ENCODE results near the gene EMC9. TPM values are rescaled to one million over a fixed set of nuclear protein-coding genes. Genes with fewer than 3 reads are reported as not detected.

Gene EMC9
- total RNA-seq, 2 donors from 2014 or later, result 38.0 to 56.5 TPM

DNA sequence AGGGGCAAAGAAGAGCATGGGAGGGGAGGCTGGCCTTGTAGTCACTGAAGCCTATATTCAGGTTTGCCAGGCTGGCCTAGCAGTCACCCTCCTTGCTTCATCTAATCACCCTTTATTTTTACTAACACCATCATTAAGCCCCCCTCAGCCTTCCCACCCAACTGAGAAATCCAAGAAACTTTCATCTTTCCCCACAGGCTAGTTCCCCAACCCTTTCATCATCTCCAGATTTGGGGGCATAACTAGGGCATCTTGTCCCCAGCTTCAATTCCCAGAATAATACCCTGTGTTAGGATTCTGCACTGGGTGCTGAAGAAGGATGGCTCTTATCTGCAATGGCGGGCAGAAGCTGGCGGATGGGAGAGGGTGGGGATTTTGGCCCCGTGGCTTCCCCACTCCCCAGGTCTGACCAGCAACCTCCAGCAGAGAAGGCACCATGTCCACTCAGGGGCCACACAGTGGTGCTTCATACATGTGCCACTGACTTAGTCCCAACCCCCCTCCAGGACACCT lies 40.4 kb downstream of the EMC9 start:
- Mint-ChIP-seq H3K36me3 (ENCODE audit: insufficient read depth in 2 of 2) (peaks cover 20 to 46% of the 10 kb centered on the region in 2 donors), H3K4me3 (no peak overlapping the region), H3K27me3 (ENCODE audit: low read depth) (no peaks in the 10 kb centered on the region), H3K4me1 (ENCODE audit: low read depth) (peaks cover 8% of the 10 kb centered on the region), H3K9me3 (no peaks in the 10 kb centered on the region), H3K27ac (peak overlapping the region; percentile 25)
- no peak for DNase-seq
- no peak for ATAC-seq (replicated peaks in 1 of 2)

DNA sequence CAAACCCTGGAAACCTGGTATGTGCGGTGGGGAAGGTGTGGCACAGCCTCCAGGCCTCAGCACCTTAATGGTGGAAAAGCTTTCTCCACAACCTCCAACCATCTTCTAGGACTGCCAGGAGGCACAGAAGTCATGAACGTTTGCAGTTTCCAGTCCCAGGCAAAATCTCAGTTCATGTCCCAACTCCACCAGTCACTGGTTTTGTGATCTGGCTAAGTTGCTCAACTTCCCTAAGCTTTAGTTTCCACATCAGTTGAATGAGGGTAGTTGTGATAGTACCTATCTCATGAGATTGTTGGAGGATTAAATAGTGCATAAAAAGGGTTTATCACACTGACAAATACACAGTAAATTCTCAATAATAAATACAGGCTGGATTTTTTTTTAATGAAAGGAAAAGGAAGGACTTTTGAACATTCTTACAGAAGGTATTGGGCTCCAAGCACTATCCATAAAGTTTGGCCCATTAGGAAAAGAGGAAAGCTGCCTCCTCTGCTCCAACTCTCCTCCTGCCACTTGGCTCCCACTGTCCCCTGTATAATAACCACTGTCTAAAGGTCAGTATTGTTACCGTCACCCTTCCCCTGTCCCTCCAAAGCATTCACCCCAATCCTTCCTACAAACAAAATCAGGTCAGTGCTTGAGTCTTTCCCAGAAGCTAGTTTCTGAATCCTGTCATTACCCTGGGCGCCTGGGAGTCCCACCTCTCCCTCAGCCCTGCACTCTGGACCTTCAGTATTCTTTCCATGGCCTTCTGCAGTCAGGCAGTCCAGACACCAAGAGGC lies 41.0 kb downstream of the EMC9 start:
- Mint-ChIP-seq H3K4me1 (ENCODE audit: low read depth) (peaks cover 13% of the 10 kb centered on the region), H3K4me3 (no peak overlapping the region), H3K27me3 (ENCODE audit: low read depth) (no peaks in the 10 kb centered on the region), H3K27ac (peak overlapping the region; percentile 25), H3K9me3 (no peaks in the 10 kb centered on the region), H3K36me3 (ENCODE audit: insufficient read depth in 2 of 2) (peaks cover 22 to 51% of the 10 kb centered on the region in 2 donors)
- no peak for ATAC-seq (replicated peaks in 1 of 2)
- DNase-seq, result no peak

DNA sequence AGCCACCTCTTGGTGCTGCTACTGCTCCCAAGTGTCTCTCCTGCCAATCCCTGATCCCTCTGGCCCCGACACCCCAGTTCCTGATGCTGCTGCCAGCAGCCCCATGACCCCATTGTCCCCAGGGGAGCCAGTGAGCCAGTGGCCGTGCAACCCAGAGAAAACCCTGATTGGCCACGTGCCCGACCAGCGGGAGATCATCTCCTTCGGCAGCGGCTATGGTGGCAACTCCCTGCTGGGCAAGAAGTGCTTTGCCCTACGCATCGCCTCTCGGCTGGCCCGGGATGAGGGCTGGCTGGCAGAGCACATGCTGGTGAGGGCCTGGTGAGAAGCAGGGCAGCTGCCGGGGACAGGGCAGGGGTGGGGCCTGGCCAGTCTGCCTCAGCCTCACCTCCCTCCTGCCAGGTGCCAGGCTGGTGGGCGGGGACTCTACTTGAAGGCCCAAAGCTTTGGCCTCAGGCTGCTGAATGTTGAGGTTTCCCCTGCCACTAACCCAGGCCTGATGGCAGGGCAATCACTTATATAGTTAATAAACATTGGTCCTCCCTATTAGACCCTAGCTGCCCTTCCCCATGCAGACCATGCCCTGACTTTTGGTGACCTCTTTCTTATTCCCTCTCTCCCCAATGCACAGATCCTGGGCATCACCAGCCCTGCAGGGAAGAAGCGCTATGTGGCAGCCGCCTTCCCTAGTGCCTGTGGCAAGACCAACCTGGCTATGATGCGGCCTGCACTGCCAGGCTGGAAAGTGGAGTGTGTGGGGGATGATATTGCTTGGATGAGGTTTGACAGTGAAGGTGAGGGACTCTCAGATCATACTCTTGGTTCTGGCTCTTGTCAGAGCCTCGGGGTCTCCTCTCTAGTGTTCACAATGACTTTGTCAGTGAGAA lies 42.2 kb downstream of the EMC9 start:
- H3K36me3 Mint-ChIP-seq (ENCODE audit: insufficient read depth in 2 of 2), result peaks cover 27 to 51% of the 10 kb centered on the region in 2 donors
- H3K27ac Mint-ChIP-seq, result no peak overlapping the region
- peaks cover 16% of the 10 kb centered on the region for H3K4me1 Mint-ChIP-seq (ENCODE audit: low read depth)
- ATAC-seq (replicated peaks in 1 of 2), result no peak
- H3K27me3 Mint-ChIP-seq (ENCODE audit: low read depth), result no peaks in the 10 kb centered on the region
- no peaks in the 10 kb centered on the region for H3K9me3 Mint-ChIP-seq
- H3K4me3 Mint-ChIP-seq, result no peak overlapping the region
- DNase-seq, result no peak

DNA sequence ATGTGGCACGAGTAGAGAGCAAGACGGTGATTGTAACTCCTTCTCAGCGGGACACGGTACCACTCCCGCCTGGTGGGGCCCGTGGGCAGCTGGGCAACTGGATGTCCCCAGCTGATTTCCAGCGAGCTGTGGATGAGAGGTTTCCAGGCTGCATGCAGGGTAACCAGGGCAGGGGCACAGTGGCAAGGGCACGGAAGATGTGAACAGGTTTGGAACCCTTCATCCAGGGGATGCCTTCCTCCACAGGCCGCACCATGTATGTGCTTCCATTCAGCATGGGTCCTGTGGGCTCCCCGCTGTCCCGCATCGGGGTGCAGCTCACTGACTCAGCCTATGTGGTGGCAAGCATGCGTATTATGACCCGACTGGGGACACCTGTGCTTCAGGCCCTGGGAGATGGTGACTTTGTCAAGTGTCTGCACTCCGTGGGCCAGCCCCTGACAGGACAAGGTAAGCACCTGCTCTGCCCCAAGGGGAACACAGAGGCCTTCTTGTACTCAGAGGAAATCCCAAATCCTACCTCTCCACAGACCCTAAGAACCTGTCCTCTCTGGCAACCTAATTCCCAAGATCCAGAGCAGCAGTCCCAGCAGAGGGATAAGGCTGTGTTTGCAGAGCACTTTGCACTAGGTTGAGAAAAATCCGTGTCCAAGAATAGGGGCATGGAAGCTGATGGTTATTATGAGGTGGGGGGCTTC lies 43.0 kb downstream of the EMC9 start:
- Mint-ChIP-seq H3K4me3 (no peak overlapping the region), H3K9me3 (no peaks in the 10 kb centered on the region), H3K27ac (no peak overlapping the region), H3K27me3 (ENCODE audit: low read depth) (no peaks in the 10 kb centered on the region), H3K36me3 (ENCODE audit: insufficient read depth in 2 of 2) (peaks cover 23 to 43% of the 10 kb centered on the region in 2 donors), H3K4me1 (ENCODE audit: low read depth) (peaks cover 21% of the 10 kb centered on the region)
- no peak for DNase-seq
- ATAC-seq (replicated peaks in 1 of 2), result no peak

DNA sequence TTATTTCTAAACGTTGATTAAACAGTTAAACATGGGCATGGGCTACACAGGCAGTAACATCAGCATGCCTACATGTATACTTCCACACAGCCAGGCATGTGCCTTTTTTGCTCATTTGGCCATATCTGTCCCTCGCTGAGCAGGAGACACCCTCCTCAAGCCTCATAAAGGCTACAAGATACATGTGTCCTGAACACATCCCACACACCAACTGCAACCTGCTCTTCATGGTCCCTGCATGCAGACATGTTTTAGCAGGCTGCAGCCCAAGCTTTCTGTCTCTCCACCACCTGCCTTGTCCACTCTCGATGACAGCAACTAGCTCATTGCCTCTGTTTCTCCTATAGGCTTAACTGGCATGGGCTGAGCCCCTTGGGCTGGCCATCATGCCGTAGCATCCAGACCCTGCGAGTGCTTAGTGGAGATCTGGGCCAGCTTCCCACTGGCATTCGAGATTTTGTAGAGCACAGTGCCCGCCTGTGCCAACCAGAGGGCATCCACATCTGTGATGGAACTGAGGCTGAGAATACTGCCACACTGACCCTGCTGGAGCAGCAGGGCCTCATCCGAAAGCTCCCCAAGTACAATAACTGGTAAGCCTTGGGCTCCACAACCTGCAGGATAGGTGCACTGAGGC lies 44.7 kb downstream of the EMC9 start:
- H3K27me3 Mint-ChIP-seq (ENCODE audit: low read depth), result no peaks in the 10 kb centered on the region
- H3K27ac Mint-ChIP-seq, result peak overlapping the region; percentile 62

DNA sequence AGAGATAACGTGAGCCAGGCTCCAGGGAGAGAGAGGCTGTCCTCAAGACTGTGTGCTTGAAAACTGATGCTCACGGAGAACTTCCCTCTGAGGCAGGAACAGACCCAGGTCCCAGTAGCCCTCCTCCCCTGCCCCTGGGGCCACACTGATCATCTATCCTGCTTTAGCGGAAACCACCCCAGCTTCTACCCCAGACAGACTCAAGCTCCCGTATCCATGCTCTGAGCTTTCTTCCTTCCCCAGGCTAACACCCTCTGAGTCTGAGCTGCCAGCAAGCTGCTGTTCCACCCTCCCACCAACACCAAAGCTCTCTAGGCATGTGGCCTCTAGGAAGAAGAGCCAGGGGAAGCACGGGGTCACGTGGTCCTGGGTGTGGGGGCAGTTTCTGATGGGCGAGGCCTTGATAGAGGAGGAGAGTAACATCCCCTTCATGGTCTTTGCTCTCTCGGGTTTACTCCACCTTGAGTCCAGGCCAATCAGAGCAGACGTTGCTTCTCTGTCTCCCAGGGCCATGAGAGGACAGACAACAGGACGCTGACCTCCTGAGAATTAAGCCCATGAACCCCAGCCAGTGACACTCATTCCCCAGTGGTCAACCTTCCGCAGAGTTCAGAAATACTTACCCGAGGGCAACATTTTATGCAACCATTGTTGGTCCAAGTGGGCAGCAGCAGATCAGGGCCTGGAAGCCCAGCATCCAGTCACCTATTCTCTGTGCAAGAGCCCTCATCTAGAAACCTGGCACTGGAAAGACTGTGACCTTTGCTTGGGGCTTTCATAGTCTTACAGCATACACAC lies 45.9 kb downstream of the EMC9 start:
- peak; percentile 19 to 53 for ATAC-seq (replicated peaks in 1 of 2)
- H3K9me3 Mint-ChIP-seq, result no peaks in the 10 kb centered on the region

More for the DNA sequence above, 44.7 kb downstream of the EMC9 start:
- H3K36me3 Mint-ChIP-seq (ENCODE audit: insufficient read depth in 2 of 2), result peaks cover 20 to 32% of the 10 kb centered on the region in 2 donors
- H3K4me3 Mint-ChIP-seq, result peak overlapping the region; percentile 67 to 95
- DNase-seq (no peak), ATAC-seq (replicated peaks in 1 of 2) (no peak)
- no peaks in the 10 kb centered on the region for H3K9me3 Mint-ChIP-seq
- peaks cover 32% of the 10 kb centered on the region for H3K4me1 Mint-ChIP-seq (ENCODE audit: low read depth)

DNA sequence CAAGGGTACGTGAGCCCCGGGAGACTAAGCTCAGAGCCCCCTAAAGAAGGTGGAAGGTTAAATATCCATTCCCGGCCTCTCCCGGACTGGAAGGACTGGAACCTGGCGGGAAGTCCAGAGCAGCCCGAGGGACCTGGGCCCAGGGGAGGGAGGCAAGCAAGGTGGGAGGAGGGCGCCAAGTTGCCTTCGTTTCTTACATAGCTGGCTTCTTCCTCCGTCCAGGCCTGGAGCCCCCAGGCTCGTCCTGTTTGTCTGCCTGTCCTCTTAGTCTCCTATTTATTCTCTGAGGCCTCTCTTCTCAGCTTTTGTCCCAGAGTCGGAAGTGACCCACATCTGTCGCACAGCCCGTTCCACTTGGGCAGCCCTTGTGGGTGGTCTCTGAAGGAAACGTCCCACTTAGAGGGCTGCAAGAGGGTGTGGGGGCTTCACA lies 46.5 kb downstream of the EMC9 start:
- H3K36me3 Mint-ChIP-seq (ENCODE audit: insufficient read depth in 2 of 2), result peaks cover 18 to 31% of the 10 kb centered on the region in 2 donors

More for the DNA sequence above, 45.9 kb downstream of the EMC9 start:
- H3K4me1 Mint-ChIP-seq (ENCODE audit: low read depth), result peaks cover 36% of the 10 kb centered on the region
- H3K4me3 Mint-ChIP-seq, result peak overlapping the region; percentile 95 to 98
- H3K36me3 Mint-ChIP-seq (ENCODE audit: insufficient read depth in 2 of 2), result peaks cover 18 to 32% of the 10 kb centered on the region in 2 donors
- peak; percentile 62 to 74 for DNase-seq
- H3K27ac Mint-ChIP-seq, result peak overlapping the region; percentile 99
- H3K27me3 Mint-ChIP-seq (ENCODE audit: low read depth), result no peaks in the 10 kb centered on the region

DNA sequence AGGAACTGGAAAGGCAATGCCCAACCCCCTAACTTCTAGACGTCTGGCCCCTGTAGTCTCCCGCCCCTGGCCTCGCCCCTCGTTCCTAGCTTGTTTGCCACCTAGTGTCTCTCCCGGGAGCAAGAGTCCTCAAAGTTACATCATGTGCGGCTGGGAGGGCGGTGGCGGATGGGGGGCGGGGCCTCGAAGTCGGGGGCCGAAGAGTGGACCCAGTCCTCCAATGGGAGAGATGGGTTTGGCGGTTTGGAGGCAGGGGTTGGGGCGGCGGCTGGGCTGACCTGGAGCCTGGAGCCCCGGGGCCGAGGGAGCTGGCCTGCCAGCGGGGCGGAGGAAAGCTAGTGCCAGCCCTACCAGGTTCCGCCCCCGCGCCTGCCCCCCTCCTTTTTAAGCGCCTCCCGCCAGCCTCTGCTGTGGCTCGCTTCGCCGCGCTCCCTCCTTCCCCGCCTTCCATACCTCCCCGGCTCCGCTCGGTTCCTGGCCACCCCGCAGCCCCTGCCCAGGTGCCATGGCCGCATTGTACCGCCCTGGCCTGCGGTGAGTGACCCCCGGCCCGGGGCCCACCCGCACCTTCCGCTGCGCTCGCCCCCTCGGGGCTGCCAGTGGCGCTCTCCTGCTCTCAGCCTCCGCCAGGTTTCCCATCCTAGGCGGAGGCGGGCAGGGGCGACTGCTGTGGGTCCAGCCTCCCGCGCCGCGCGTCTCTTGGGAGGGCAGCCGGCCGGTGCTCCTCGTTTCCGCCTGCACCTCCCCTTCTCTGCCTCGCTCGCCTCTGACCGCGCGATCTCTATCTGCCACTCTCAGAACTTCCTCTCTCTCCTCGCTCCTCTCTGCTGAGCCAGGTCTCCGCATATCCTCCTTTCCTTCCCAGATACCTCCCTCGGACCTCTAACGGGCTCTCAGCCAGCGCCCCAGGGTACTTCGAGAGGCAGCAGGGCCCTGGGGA lies 47.2 kb downstream of the EMC9 start, which contains the start of gene PCK2:
Gene PCK2, plus strand, starts transcription at position 411 of the 940 bp plus-strand sequence. Its CDS starts 95 bp downstream, at position 506.
- H3K27ac Mint-ChIP-seq, result peak within 1 kb of the TSS; percentile 99
- DNase-seq, result peak; percentile 91 to 93
- peak; percentile 86 to 89 for ATAC-seq (replicated peaks in 1 of 2)
- H3K36me3 Mint-ChIP-seq (ENCODE audit: insufficient read depth in 2 of 2), result peaks cover 16 to 26% of the 10 kb centered on the region in 2 donors
- H3K9me3 Mint-ChIP-seq, result no peaks in the 10 kb centered on the region
- peak within 1 kb of the TSS; percentile 95 to 98 for H3K4me3 Mint-ChIP-seq
- no peaks in the 10 kb centered on the region for H3K27me3 Mint-ChIP-seq (ENCODE audit: low read depth)
- peaks cover 39% of the 10 kb centered on the region for H3K4me1 Mint-ChIP-seq (ENCODE audit: low read depth)

More for the DNA sequence above, 46.5 kb downstream of the EMC9 start:
- DNase-seq (peak in 1 of 2 donors; percentile 18), ATAC-seq (replicated peaks in 1 of 2) (no peak)
- no peaks in the 10 kb centered on the region for H3K27me3 Mint-ChIP-seq (ENCODE audit: low read depth)
- peaks cover 39% of the 10 kb centered on the region for H3K4me1 Mint-ChIP-seq (ENCODE audit: low read depth)
- H3K4me3 Mint-ChIP-seq, result peak overlapping the region; percentile 95 to 98
- peak overlapping the region; percentile 99 for H3K27ac Mint-ChIP-seq
- H3K9me3 Mint-ChIP-seq, result no peaks in the 10 kb centered on the region

DNA sequence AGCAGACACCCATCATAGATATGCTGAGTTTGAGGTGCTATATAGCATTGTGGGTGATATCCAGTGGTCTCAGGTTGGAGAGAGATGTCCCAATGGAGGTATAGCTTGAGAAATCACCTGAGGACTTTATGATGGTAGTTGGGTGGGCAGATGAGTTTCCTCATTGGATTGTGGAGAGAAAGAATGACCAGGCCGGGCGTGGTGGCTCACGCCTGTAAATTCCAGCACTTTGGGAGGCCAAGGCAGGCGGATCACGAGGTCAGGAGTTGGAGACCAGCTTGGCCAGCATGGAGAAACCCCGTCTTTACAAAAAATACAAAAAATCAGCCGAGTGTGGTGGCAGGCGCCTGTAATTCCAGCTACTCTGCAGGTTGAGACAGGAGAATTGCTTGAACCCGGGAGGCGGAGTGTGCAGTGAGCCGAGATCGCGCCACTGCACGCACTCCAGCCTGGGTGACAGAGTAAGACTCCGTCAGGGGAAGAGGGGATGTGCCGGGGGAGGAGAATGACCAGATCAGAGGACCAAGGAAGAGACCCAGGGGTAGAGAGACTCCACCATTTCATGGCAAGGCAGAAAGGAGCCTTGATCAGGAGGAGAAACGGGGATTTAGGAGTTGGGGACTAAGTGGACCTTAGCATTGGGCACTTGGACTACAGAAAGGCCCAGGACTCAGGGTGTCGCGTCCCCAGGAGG lies 48.0 kb downstream of the EMC9 start:
- DNase-seq, result no peak
- Mint-ChIP-seq H3K4me3 (peak overlapping the region; percentile 95 to 98), H3K9me3 (no peaks in the 10 kb centered on the region), H3K4me1 (ENCODE audit: low read depth) (peaks cover 39% of the 10 kb centered on the region), H3K36me3 (ENCODE audit: insufficient read depth in 2 of 2) (peaks cover 16 to 26% of the 10 kb centered on the region in 2 donors), H3K27ac (peak overlapping the region; percentile 78), H3K27me3 (ENCODE audit: low read depth) (no peaks in the 10 kb centered on the region)
- no peak for ATAC-seq (replicated peaks in 1 of 2)

DNA sequence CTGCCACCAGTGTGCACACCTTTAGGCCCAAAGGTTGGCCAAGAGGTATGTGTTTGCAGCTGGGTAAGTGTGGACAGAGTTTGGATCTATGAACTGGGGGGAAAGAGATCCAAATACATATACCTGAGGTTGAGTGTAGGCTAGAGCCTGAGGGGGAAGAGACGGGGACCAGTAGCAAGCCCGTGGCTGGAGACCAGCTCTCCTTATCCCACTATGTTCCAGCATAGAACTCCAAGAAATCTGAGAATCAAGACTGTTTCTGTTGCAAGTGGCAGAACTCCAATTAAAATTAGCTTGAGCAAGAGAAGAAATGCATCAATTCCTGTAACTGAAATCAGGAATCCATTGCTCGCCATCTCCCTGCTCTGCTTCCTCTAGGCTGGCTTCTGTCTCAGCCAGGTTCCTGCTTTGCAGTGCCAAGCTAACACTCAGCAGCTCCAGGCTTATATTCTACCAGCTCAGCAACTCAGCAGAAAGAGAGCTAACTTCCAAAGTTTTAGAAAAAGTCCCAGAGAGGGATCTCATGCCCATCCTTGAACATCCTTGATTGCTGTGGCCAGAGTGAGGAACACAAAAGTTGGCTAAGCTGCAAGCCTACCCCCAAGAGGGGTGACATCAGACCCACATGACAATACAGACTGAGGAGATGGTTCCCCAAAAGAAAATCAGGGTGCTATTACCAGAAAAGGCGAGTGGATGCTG lies 48.7 kb downstream of the EMC9 start:
- ATAC-seq (replicated peaks in 1 of 2) (no peak), DNase-seq (no peak)
- H3K9me3 Mint-ChIP-seq, result no peaks in the 10 kb centered on the region
- H3K4me3 Mint-ChIP-seq, result peak overlapping the region; percentile 95 to 98
- peaks cover 39% of the 10 kb centered on the region for H3K4me1 Mint-ChIP-seq (ENCODE audit: low read depth)
- H3K27me3 Mint-ChIP-seq (ENCODE audit: low read depth), result no peaks in the 10 kb centered on the region
- H3K27ac Mint-ChIP-seq, result peak overlapping the region; percentile 78
- peaks cover 16 to 21% of the 10 kb centered on the region in 2 donors for H3K36me3 Mint-ChIP-seq (ENCODE audit: insufficient read depth in 2 of 2)

Measured in activated T-cell treated with anti-CD3 and anti-CD28 coated beads, Interleukin-2, amount 50 U/mL, for 72 hours (primary cell).